Adrenal gland (tissue), 12 donors: ENCODE data around the gene GIMAP8. TPM values are rescaled to one million over a fixed set of nuclear protein-coding genes. Genes with fewer than 3 reads are reported as not detected.

Experiments
- DNase-seq, 7 donors: peaks; one replicate each; pipeline ENCODE4 v3.0.0-alpha.2; 2019 to 2020
- H3K27ac ChIP-seq, 5 donors: fragments of 200-600 bp; sonication (generic) in 4 of 5; 1 replicate in 3 of 5; 2 replicates in 2 of 5; pipeline versions ENCODE4 v1.5.1 to v1.8.0; 2016 to 2020; ENCODE audit warnings: mild to moderate bottlenecking in 1 of 5
- H3K27me3 ChIP-seq: fragments of 200-600 bp; 2 replicates; pipeline ENCODE4 v1.8.0; 2021
- H3K36me3 ChIP-seq, 2 donors: fragments of 200-600 bp; replicated peaks in 1 of 2; 1 replicate in 1 of 2; 2 replicates in 1 of 2; pipeline versions ENCODE4 v1.5.1 to v1.8.0; 2018 to 2022
- H3K4me1 ChIP-seq, 2 donors: fragments of 200-600 bp; replicated peaks in 1 of 2; 1 replicate in 1 of 2; 2 replicates in 1 of 2; pipeline versions ENCODE4 v1.5.1 to v1.8.0; 2018 to 2021
- H3K4me3 ChIP-seq, 4 donors: fragments of 200-600 bp; sonication (generic) in 3 of 4; one replicate each; pipeline ENCODE4 v1.5.1; 2016 to 2018
- H3K9me3 ChIP-seq, 3 donors: fragments of 200-600 bp; sonication (generic) in 1 of 3; replicated peaks in 1 of 3; 1 replicate in 2 of 3; 2 replicates in 1 of 3; pipeline versions ENCODE4 v1.5.1 to v1.8.0; 2016 to 2021
- CTCF ChIP-seq, 6 experiments: fragments of 450-650 bp in 4 of 6; fragments of 200-600 bp in 2 of 6; sonication (generic) in 1 of 6; IDR thresholded peaks; 1 replicate in 5 of 6; 2 replicates in 1 of 6; pipeline versions ENCODE4 v1.5.1 to v1.8.0; 2016 to 2021; ENCODE audit warnings: antibody characterized with exemption in 6 of 6, mild to moderate bottlenecking in 2 of 6, moderate library complexity in 1 of 6
- POLR2A ChIP-seq, 2 donors: fragments of 450-650 bp; IDR thresholded peaks; one replicate each; pipeline ENCODE4 v1.6.1; 2017; ENCODE audit warnings: antibody characterized with exemption in 2 of 2, mild to moderate bottlenecking in 2 of 2, moderate library complexity in 1 of 2
- WGBS, 4 donors: extraction: QIAGEN DNeasy Blood & Tissue Kit in 2 of 4; methylation state at CpG; one replicate each; pipeline versions ENCODE4 v1.1.5 to v1.1.7; 2013 to 2017; 5-methylcytosine and 5-hydroxymethylcytosine counted together
- intact Hi-C, 2 donors: fragments of 100-400 bp; cut with DNase I; formaldehyde crosslinking; loops; one replicate each; pipeline versions ENCODE4 v1.14.1 to v1.15.0; 2022 to 2023
- polyA plus RNA-seq, 3 donors: library from polyadenylated mRNA; stranded (reverse); fragments of 200-250 nt in 2 of 3; fragments of 350-450 nt in 1 of 3; fragmentation: Illumina TruSeq in 1 of 3; extraction: RNeasy Lipid Tissue Mini Kit (QIAGEN cat#74804) in 1 of 3; gene quantifications; one replicate each; pipeline ENCODE4 v1.2.3, GENCODE V29; 2013 to 2014
- total RNA-seq, 9 donors: library from RNA; depleted of rRNA in 4 of 9; stranded (reverse); fragments of >200 nt in 4 of 9; fragments of 120-200 nt in 1 of 9; fragmentation: NEBNext Ultra II Directional in 1 of 9; extraction: Animal tissue kit (Norgen Biotek cat#: 25700) in 1 of 9; gene quantifications; one replicate each; pipeline versions ENCODE4 v1.1.0 to v1.2.4, GENCODE V29; 2013 to 2023
- donor health status: healthy with polysubstance abuse.
- donor health status: Bipolar disorder and iron deficiency.
- donor health status: DM: yes; HTN: yes; CAD: no.
- donor health status: DM: no; HTN: no; CAD: no.
- donor health status: DM: no; HTN: no; CAD: no.
- donor health status: DM: yes; HTN: yes; CAD: no.

GIMAP8 gene
- total and polyA plus RNA-seq, 12 donors: 6.1 to 18.4 (median 9.5) TPM

- no peak for TF ChIP-seq POLR2A (IDR thresholded peaks at IDR 0.05)
- no peak for TF ChIP-seq CTCF (IDR thresholded peaks at IDR 0.05)
- WGBS, 4 donors: 74 to 87% (median 82%) methylated on average over 7 of the region's 7 CpGs
- Histone ChIP-seq H3K27me3 (no peaks in the 10 kb centered on the region), H3K4me1 (peaks cover 28 to 40% of the 10 kb centered on the region in 2 donors), H3K9me3 (no peaks in the 10 kb centered on the region), H3K36me3 (peaks cover 0 to 12% of the 10 kb centered on the region in 2 donors), H3K4me3 (no peak overlapping the region), H3K27ac (no peak overlapping the region)
- peak in 4 of 7 donors; percentile 2 to 48 (median 12) for DNase-seq
- intact Hi-C loops: no loop called here
Observed at GRCh38 chr7:150401861-150402631, 48.4 kb upstream of the GIMAP8 start.

- peak in 4 of 7 donors; percentile 12 to 48 (median 16) for DNase-seq
- peaks cover 28 to 47% of the 10 kb centered on the region in 2 donors for H3K4me1 ChIP-seq
Observed at GRCh38 chr7:150402671-150403321, 47.6 kb upstream of the GIMAP8 start.

GRCh38 chr7:150403376-150404171, 46.9 kb upstream of the GIMAP8 start:
- no peaks in the 10 kb centered on the region for H3K9me3 ChIP-seq
- intact Hi-C loops: no loop called here
- H3K27ac ChIP-seq: peak overlapping the region in 3 of 5 donors; percentile 96 to 97 (median 97)
- peaks cover 0 to 2% of the 10 kb centered on the region in 2 donors for H3K36me3 ChIP-seq
- H3K4me3 ChIP-seq: no peak overlapping the region
- H3K4me1 ChIP-seq: peaks cover 28 to 47% of the 10 kb centered on the region in 2 donors
- peak in 4 of 7 donors; percentile 12 to 54 (median 18) for DNase-seq
- no peaks in the 10 kb centered on the region for H3K27me3 ChIP-seq
- TF ChIP-seq POLR2A (IDR thresholded peaks at IDR 0.05) (no peak), CTCF (IDR thresholded peaks at IDR 0.05) (no peak)
- WGBS, 4 donors: 81 to 89% (median 86%) methylated on average over 7 to 13 of the region's 13 CpGs

More at GRCh38 chr7:150402671-150403321, 47.6 kb upstream of the GIMAP8 start:
- Histone ChIP-seq H3K4me3 (no peak overlapping the region), H3K27me3 (no peaks in the 10 kb centered on the region), H3K36me3 (peaks cover 0 to 10% of the 10 kb centered on the region in 2 donors), H3K27ac (no peak overlapping the region), H3K9me3 (no peaks in the 10 kb centered on the region)
- TF ChIP-seq POLR2A (IDR thresholded peaks at IDR 0.05) (no peak), CTCF (IDR thresholded peaks at IDR 0.05) (no peak)
- intact Hi-C loops: no loop called here
- WGBS, 4 donors: 92 to 98% (median 94%) methylated on average over 7 to 13 of the region's 13 CpGs
